ENCODE measurements around the gene GLYAT. TPM values are rescaled to one million over a fixed set of nuclear protein-coding genes. Genes with fewer than 3 reads are reported as not detected.

Gene GLYAT
- polyA plus RNA-seq, 1 donor from 2014 or later, result not detected

GRCh38 chr11:58691675-58692074 is 40.1 kb downstream of the GLYAT start:
- Histone ChIP-seq H3K79me2 (replicated peaks; ENCODE audit: insufficient read depth, low read length) (no peaks in the 10 kb centered on the region), H3F3A (ENCODE audit: insufficient read depth, low read length, poor library complexity, severe bottlenecking) (no peaks in the 10 kb centered on the region), H3K9ac (ENCODE audit: low read length) (no peak overlapping the region), H3K27me3 (ENCODE audit: insufficient read depth, low read depth, low read length) (no peaks in the 10 kb centered on the region), H3K4me2 (ENCODE audit: low read length) (no peak overlapping the region), H3K27ac (ENCODE audit: low read length) (no peak overlapping the region), H3K9me2 (ENCODE audit: insufficient read depth, low read length) (no peaks in the 10 kb centered on the region), H3K9me3 (ENCODE audit: low read length) (no peaks in the 10 kb centered on the region), H3K36me3 (ENCODE audit: insufficient read depth, low read length) (no peaks in the 10 kb centered on the region), H3K4me3 (ENCODE audit: low read length) (no peak overlapping the region), H4K20me1 (ENCODE audit: insufficient read depth) (no peaks in the 10 kb centered on the region), H2AFZ (ENCODE audit: low read depth, low read length) (no peak overlapping the region)
- TF ChIP-seq MXI1 (conservative IDR thresholded peaks at IDR 0.05; ENCODE audit: poor library complexity, severe bottlenecking) (no peak), POLR2AphosphoS5 (IDR thresholded peaks at IDR 0.05) (no peak), EZH2 (IDR thresholded peaks at IDR 0.05; ENCODE audit: borderline replicate concordance, insufficient read depth, low read length, poor library complexity, severe bottlenecking) (no peak), RAD21 (conservative IDR thresholded peaks at IDR 0.05) (no peak), REST (IDR thresholded peaks at IDR 0.05; ENCODE audit: borderline replicate concordance) (no peak), TAF1 (IDR thresholded peaks at IDR 0.05; ENCODE audit: low read depth) (no peak), SMC3 (conservative IDR thresholded peaks at IDR 0.05; ENCODE audit: poor library complexity) (no peak)

- Histone ChIP-seq H3K27ac (ENCODE audit: low read length) (no peak overlapping the region), H3F3A (ENCODE audit: insufficient read depth, low read length, poor library complexity, severe bottlenecking) (no peaks in the 10 kb centered on the region), H3K27me3 (ENCODE audit: insufficient read depth, low read depth, low read length) (no peaks in the 10 kb centered on the region)
Measured at GRCh38 chr11:58688789-58689503, 42.8 kb downstream of the GLYAT start.

More at GRCh38 chr11:58688789-58689503, 42.8 kb downstream of the GLYAT start:
- TF ChIP-seq EP300 (conservative IDR thresholded peaks at IDR 0.05; ENCODE audit: poor library complexity, severe bottlenecking), result peak; percentile 97
- no peak for TF ChIP-seq EZH2 (IDR thresholded peaks at IDR 0.05; ENCODE audit: borderline replicate concordance, insufficient read depth, low read length, poor library complexity, severe bottlenecking)
- TF ChIP-seq REST (IDR thresholded peaks at IDR 0.05; ENCODE audit: borderline replicate concordance), result peak; percentile 25
- TF ChIP-seq POLR2AphosphoS5 (IDR thresholded peaks at IDR 0.05), result peak; percentile 97
- no peak for TF ChIP-seq MXI1 (conservative IDR thresholded peaks at IDR 0.05; ENCODE audit: poor library complexity, severe bottlenecking)
- H3K79me2 ChIP-seq (replicated peaks; ENCODE audit: insufficient read depth, low read length), result no peaks in the 10 kb centered on the region
- no peak overlapping the region for H2AFZ ChIP-seq (ENCODE audit: low read depth, low read length)
- no peaks in the 10 kb centered on the region for H3K9me2 ChIP-seq (ENCODE audit: insufficient read depth, low read length)
- H3K9me3 ChIP-seq (ENCODE audit: low read length), result no peaks in the 10 kb centered on the region
- H3K36me3 ChIP-seq (ENCODE audit: insufficient read depth, low read length), result no peaks in the 10 kb centered on the region
- peak overlapping the region; percentile 24 for H3K4me3 ChIP-seq (ENCODE audit: low read length)
- H3K4me2 ChIP-seq (ENCODE audit: low read length), result no peak overlapping the region
- H4K20me1 ChIP-seq (ENCODE audit: insufficient read depth), result no peaks in the 10 kb centered on the region
- H3K9ac ChIP-seq (ENCODE audit: low read length), result no peak overlapping the region
